Cardiac fibroblast (primary cell): ENCODE results near the gene TM4SF5.
"Not testable (repeated sequence)": the region's sequence is repeated elsewhere in the genome, so short reads cannot be mapped to it uniquely, and the experiment has no call there.

ENCODE experiments used
- DNase-seq, 2 donors: peaks; one replicate each; pipeline versions ENCODE4 v3.0.0 to v3.0.0-alpha.2; 2010; ENCODE audit warnings: low read depth in 2 of 2
- H3K4me3 ChIP-seq, 2 donors: replicated peaks in 1 of 2; 1 replicate in 1 of 2; 2 replicates in 1 of 2; pipeline ENCODE4 v1.5.1; 2011; ENCODE audit warnings: low read depth in 2 of 2, low read length in 2 of 2, mild to moderate bottlenecking in 2 of 2, moderate library complexity in 1 of 2
- CTCF ChIP-seq: IDR thresholded peaks from one replicate; pipeline ENCODE4 v1.5.1; 2011; ENCODE audit warnings: low read depth, mild to moderate bottlenecking, low read length, inconsistent platforms

Gene TM4SF5

GRCh38 chr17:4822835-4823234, 51.1 kb downstream of the TM4SF5 start:
- no peak for TF ChIP-seq CTCF
- no peak overlapping the region for H3K4me3 ChIP-seq
- no peak for DNase-seq

GRCh38 chr17:4823373-4824089, 51.8 kb downstream of the TM4SF5 start:
- H3K4me3 ChIP-seq, result no peak overlapping the region
- TF ChIP-seq CTCF, result no peak
- no peak for DNase-seq

GRCh38 chr17:4827399-4827798, 55.7 kb downstream of the TM4SF5 start:
- DNase-seq, result no peak
- no peak overlapping the region for H3K4me3 ChIP-seq
- no peak for TF ChIP-seq CTCF

GRCh38 chr17:4832829-4833177, 61.1 kb downstream of the TM4SF5 start:
- peak overlapping the region; percentile 51 to 96 for H3K4me3 ChIP-seq
- DNase-seq, result not testable (repeated sequence)
